H1 (cell line): Measurements from ENCODE around the gene DENND11.

Experiments used
- ATF2 ChIP-seq: IDR thresholded peaks from 2 replicates; pipeline ENCODE4 v1.6.1; 2012; ENCODE audit warnings: low read length, inconsistent platforms
- CTCF ChIP-seq, 3 experiments: IDR thresholded peaks; 1 replicate in 2 of 3; 2 replicates in 1 of 3; pipeline versions ENCODE4 v1.5.1 to v1.6.1; 2011; ENCODE audit warnings: low read length in 3 of 3, mild to moderate bottlenecking in 3 of 3, inconsistent platforms in 2 of 3, low read depth in 1 of 3, moderate library complexity in 1 of 3; ENCODE audit not compliant: insufficient read depth in 1 of 3; ENCODE audit errors: control extremely low read depth in 1 of 3
- EZH2 ChIP-seq: fragments of 200-600 bp; sonication (generic); IDR thresholded peaks from 2 replicates; pipeline ENCODE4 v1.7.1; 2012; ENCODE audit warnings: low read depth, mild to moderate bottlenecking, moderate library complexity, low read length, inconsistent platforms; ENCODE audit not compliant: severe bottlenecking
- HDAC6 ChIP-seq: IDR thresholded peaks from one replicate; pipeline ENCODE4 v1.7.1; 2012; ENCODE audit warnings: low read depth, mild to moderate bottlenecking, inconsistent platforms, low read length, moderate library complexity
- JUND ChIP-seq: IDR thresholded peaks from 2 replicates; pipeline ENCODE4 v1.6.1; 2011; ENCODE audit warnings: mild to moderate bottlenecking, improper control_type of control experiment, low read length
- NANOG ChIP-seq: IDR thresholded peaks from 2 replicates; pipeline ENCODE4 v1.6.1; 2011; ENCODE audit warnings: low read length, low read depth, mild to moderate bottlenecking, inconsistent platforms; ENCODE audit not compliant: insufficient read depth, poor library complexity, severe bottlenecking
- NRF1 ChIP-seq: IDR thresholded peaks from 2 replicates; pipeline ENCODE4 v1.6.1; 2011; ENCODE audit warnings: mild to moderate bottlenecking, low read depth, low read length, improper control_type of control experiment
- RAD21 ChIP-seq, 2 experiments: IDR thresholded peaks in 1 of 2; conservative IDR thresholded peaks in 1 of 2; 2 replicates each; pipeline ENCODE4 v1.6.1; 2011; ENCODE audit warnings: low read depth in 2 of 2, low read length in 2 of 2, improper control_type of control experiment in 1 of 2, inconsistent platforms in 1 of 2, mild to moderate bottlenecking in 1 of 2, moderate library complexity in 1 of 2
- TAF1 ChIP-seq: IDR thresholded peaks from 2 replicates; pipeline ENCODE4 v1.6.1; 2011; ENCODE audit warnings: mild to moderate bottlenecking, low read depth, low read length
- USF2 ChIP-seq: IDR thresholded peaks from 2 replicates; pipeline ENCODE4 v1.6.1; 2011; ENCODE audit warnings: low read length, improper control_type of control experiment

GRCh38 chr7:141722529-141722928 lies 20.6 kb upstream of the DENND11 start:
- TF ChIP-seq CTCF (IDR thresholded peaks at IDR 0.05; ENCODE audit: control extremely low read depth in 1 of 3, insufficient read depth in 1 of 3, low read depth in 1 of 3, low read length in 3 of 3): no peak
- no peak for TF ChIP-seq NANOG
- TF ChIP-seq TAF1: no peak
- no peak for TF ChIP-seq RAD21 (IDR thresholded peaks at IDR 0.05 in 1 of 2, conservative IDR thresholded peaks at IDR 0.05 in 1 of 2; ENCODE audit: low read depth in 2 of 2, low read length in 2 of 2)
- TF ChIP-seq ATF2: no peak
- no peak for TF ChIP-seq EZH2
- no peak for TF ChIP-seq HDAC6
- TF ChIP-seq USF2: no peak
- TF ChIP-seq NRF1: no peak
- no peak for TF ChIP-seq JUND
